Endodermal cell (in vitro differentiated cells): ENCODE measurements around the gene POMT2. TPM values are rescaled to one million over a fixed set of nuclear protein-coding genes. Genes with fewer than 3 reads are reported as not detected.

Experiments used
- DNase-seq: peaks from one replicate; pipeline ENCODE4 v3.0.0-alpha.2; 2017
- H3K27ac ChIP-seq: 2 replicates; pipeline ENCODE4 v1.5.1; 2013; ENCODE audit warnings: mild to moderate bottlenecking, low read depth, low read length, moderate library complexity
- H3K27me3 ChIP-seq: 2 replicates; pipeline ENCODE4 v1.6.1; 2013; ENCODE audit warnings: mild to moderate bottlenecking, low read length, moderate library complexity; ENCODE audit not compliant: insufficient read depth, control insufficient read depth, poor library complexity, severe bottlenecking
- H3K36me3 ChIP-seq: 2 replicates; pipeline ENCODE4 v1.7.0; 2013; ENCODE audit warnings: mild to moderate bottlenecking, low read length, moderate library complexity; ENCODE audit not compliant: control insufficient read depth, insufficient read depth
- H3K4me1 ChIP-seq: one replicate; pipeline ENCODE4 v1.7.0; 2013; ENCODE audit warnings: low read length; ENCODE audit not compliant: control insufficient read depth, insufficient read depth
- H3K4me3 ChIP-seq: 2 replicates; pipeline ENCODE4 v1.5.1; 2013; ENCODE audit warnings: mild to moderate bottlenecking, low read length, moderate library complexity
- H3K9ac ChIP-seq: 2 replicates; pipeline ENCODE4 v1.6.1; 2013; ENCODE audit warnings: mild to moderate bottlenecking, low read length, moderate library complexity; ENCODE audit not compliant: poor library complexity, severe bottlenecking; ENCODE audit errors: extremely low read depth
- H3K9me3 ChIP-seq: 2 replicates; pipeline ENCODE4 v1.6.1; 2013; ENCODE audit warnings: mild to moderate bottlenecking, low read length, moderate library complexity; ENCODE audit not compliant: control insufficient read depth
- H3K27ac Mint-ChIP-seq: 2 replicates; pipeline ENCODE4 v1.8.0; 2020; ENCODE audit warnings: mixed read lengths
- H3K27me3 Mint-ChIP-seq: 2 replicates; pipeline ENCODE4 v1.8.0; 2021; ENCODE audit warnings: mild to moderate bottlenecking, mixed read lengths; ENCODE audit not compliant: insufficient read depth
- H3K36me3 Mint-ChIP-seq: 2 replicates; pipeline ENCODE4 v1.8.0; 2020; ENCODE audit warnings: low read depth, mixed read lengths
- H3K4me1 Mint-ChIP-seq: 2 replicates; pipeline ENCODE4 v1.8.0; 2020; ENCODE audit warnings: mixed read lengths
- H3K4me3 Mint-ChIP-seq: 2 replicates; pipeline ENCODE4 v1.8.0; 2020; ENCODE audit warnings: mild to moderate bottlenecking, moderate library complexity, mixed read lengths
- H3K9me3 Mint-ChIP-seq: 2 replicates; pipeline ENCODE4 v1.8.0; 2020; ENCODE audit warnings: mild to moderate bottlenecking, mixed read lengths
- CTCF ChIP-seq: fragments of 200-600 bp; sonication (generic); conservative IDR thresholded peaks from 2 replicates; pipeline ENCODE4 v1.5.0; 2021; ENCODE audit warnings: antibody characterized with exemption, mild to moderate bottlenecking
- WGBS, 2 experiments: methylation state at CpG; one replicate each; pipeline versions ENCODE4 v1.1.5 to v1.1.7; 2013; ENCODE audit warnings: missing lambda C conversion rate in 2 of 2, mixed read lengths in 1 of 2; ENCODE audit not compliant: insufficient coverage in 1 of 2, insufficient read length in 1 of 2; 5-methylcytosine and 5-hydroxymethylcytosine counted together
- total RNA-seq, 2 donors: library from RNA; stranded (reverse); fragmentation: NEBNext Ultra II Directional in 1 of 2; extraction: Animal tissue kit (Norgen Biotek cat#: 25700) in 1 of 2; gene quantifications; 2 replicates in 1 of 2; 3 replicates in 1 of 2; pipeline ENCODE4 v1.2.1, GENCODE V29; 2021

The POMT2 gene
- total RNA-seq, 2 donors from 2014 or later, result 58.5 to 70.6 TPM

- Mint-ChIP-seq H3K9me3 (no peaks in the 10 kb centered on the region), H3K4me1 (no peaks in the 10 kb centered on the region), H3K4me3 (no peak overlapping the region), H3K36me3 (peaks cover 5% of the 10 kb centered on the region), H3K27ac (no peak overlapping the region), H3K27me3 (no peaks in the 10 kb centered on the region)
- TF ChIP-seq CTCF, result no peak
- Histone ChIP-seq H3K27me3 (no peaks in the 10 kb centered on the region), H3K9me3 (no peaks in the 10 kb centered on the region), H3K4me1 (no peaks in the 10 kb centered on the region), H3K4me3 (no peak overlapping the region), H3K36me3 (peaks cover 2% of the 10 kb centered on the region), H3K27ac (no peak overlapping the region), H3K9ac (no peak overlapping the region)
- WGBS, 2 experiments, result 94 to 98% methylated on average over 4 of the region's 4 CpGs
- no peak for DNase-seq
These were observed 35.1 kb upstream of the POMT2 start for GRCh38 chr14:77355811-77356210.

DNA sequence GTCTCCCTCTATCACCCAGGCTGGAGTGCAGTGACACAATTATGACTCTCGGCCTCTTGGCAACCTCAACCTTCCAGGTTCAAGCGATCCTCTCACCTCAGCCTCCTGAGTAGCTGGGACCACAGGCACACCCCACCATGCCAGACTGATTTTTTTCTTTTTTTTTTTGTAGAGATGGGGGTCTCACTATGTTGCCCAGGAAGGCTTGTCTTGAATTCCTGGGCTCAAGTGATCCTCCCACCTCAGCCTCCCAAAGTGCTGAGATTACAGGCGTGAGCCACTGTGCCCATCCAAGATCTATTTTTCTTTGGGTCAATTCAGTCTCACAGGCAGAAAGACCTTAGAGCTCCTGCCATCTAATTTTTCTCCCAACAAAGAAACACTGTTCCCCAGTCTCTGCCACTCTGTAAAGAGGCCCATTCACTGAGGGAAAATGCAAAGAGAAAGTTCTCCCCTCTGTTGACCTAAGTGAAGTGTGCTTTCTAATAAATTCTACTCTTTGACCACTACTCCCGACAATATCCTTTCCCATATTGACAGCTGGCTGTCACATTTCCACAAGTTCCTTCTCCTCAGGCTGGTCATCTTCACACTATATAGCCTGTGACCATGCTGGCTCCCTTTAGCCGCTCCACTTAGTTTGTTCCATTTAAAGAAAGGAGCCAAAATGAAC lies 32.9 kb upstream of the POMT2 start:
- Mint-ChIP-seq H3K27ac (no peak overlapping the region), H3K9me3 (no peaks in the 10 kb centered on the region), H3K4me1 (no peaks in the 10 kb centered on the region), H3K36me3 (peaks cover 23% of the 10 kb centered on the region), H3K27me3 (no peaks in the 10 kb centered on the region), H3K4me3 (no peak overlapping the region)
- WGBS, 2 experiments, result 92 to 95% methylated on average over 4 to 5 of the region's 5 CpGs
- no peak for TF ChIP-seq CTCF
- Histone ChIP-seq H3K36me3 (peaks cover 17% of the 10 kb centered on the region), H3K4me3 (no peak overlapping the region), H3K9ac (no peak overlapping the region), H3K27me3 (no peaks in the 10 kb centered on the region), H3K9me3 (no peaks in the 10 kb centered on the region), H3K27ac (no peak overlapping the region), H3K4me1 (no peaks in the 10 kb centered on the region)
- no peak for DNase-seq

DNA sequence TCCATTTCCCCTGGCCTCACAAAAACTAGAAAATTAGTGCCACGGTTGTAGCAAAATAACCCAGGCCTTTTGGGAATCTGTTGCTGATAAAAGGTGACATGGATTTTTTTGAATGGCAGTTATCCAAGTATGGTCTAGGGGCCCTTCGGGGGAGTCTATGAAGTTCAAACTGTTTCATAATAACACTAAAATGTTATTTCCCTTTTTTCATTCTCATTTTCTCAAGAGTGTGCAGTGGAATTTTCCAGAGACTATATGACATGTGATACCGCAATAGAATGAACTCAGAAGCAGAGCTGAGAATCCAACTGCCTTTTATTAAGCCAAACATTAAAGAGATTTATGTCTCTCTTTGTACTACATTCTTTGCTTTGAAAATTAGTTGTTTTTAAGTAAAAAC lies 27.1 kb upstream of the POMT2 start:
- Mint-ChIP-seq H3K9me3 (no peaks in the 10 kb centered on the region), H3K27ac (no peak overlapping the region), H3K4me3 (no peak overlapping the region), H3K4me1 (peaks cover 21% of the 10 kb centered on the region), H3K36me3 (peaks cover 38% of the 10 kb centered on the region), H3K27me3 (no peaks in the 10 kb centered on the region)
- Histone ChIP-seq H3K4me1 (peaks cover 10% of the 10 kb centered on the region), H3K9ac (no peak overlapping the region), H3K27ac (no peak overlapping the region), H3K27me3 (no peaks in the 10 kb centered on the region), H3K36me3 (peaks cover 25% of the 10 kb centered on the region), H3K9me3 (no peaks in the 10 kb centered on the region), H3K4me3 (no peak overlapping the region)
- 80 to 98% methylated on average over 1 to 3 of the region's 3 CpGs for WGBS, 2 experiments
- TF ChIP-seq CTCF, result no peak
- no peak for DNase-seq
